ENCODE measurements around the gene GRID1. TPM values are rescaled to one million over a fixed set of nuclear protein-coding genes. Genes with fewer than 3 reads are reported as not detected.

The GRID1 gene
- total and polyA plus RNA-seq, 10 of the 15 experiments (the other 5 are each of a cell fraction or from before 2014, with no cell fraction given): 0.04 to 0.62 (median 0.08) TPM; not detected in 5

DNA sequence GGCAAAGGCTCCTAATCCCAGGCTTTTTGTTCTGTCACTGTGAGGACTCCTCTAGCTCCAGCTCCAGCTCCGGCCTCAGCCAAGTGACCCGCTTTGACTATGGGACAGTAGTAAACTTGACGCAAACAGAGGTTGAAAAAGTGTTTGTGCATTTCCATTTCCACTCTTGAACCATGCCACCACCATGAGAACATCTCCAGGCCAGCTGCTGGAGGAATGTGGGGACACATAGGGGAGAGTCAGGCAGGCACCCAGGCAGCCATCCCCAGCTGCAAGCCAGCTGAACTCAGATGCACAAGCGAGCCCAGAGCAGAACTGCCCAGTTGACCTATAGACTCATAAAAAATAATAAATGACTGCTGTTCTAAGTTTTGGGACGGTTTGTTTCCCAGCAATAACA is 224.7 kb downstream of the GRID1 start:
- intact Hi-C loops (cut with micrococcal nuclease; ENCODE audit: unreplicated experiment) (no loop called here), in situ Hi-C loops (cut with MboI) (no loop called here)
- no peak overlapping the region for H3K4me3 ChIP-seq
- no peak for ATAC-seq
- POLR2A ChIA-PET: no interaction called here
- TF ChIP-seq STAT3 (IDR thresholded peaks at IDR 0.05; ENCODE audit: low read depth, low read length) (no peak), FOXK2 (IDR thresholded peaks at IDR 0.05) (no peak)
- TF ChIP-seq, protein P1, sequence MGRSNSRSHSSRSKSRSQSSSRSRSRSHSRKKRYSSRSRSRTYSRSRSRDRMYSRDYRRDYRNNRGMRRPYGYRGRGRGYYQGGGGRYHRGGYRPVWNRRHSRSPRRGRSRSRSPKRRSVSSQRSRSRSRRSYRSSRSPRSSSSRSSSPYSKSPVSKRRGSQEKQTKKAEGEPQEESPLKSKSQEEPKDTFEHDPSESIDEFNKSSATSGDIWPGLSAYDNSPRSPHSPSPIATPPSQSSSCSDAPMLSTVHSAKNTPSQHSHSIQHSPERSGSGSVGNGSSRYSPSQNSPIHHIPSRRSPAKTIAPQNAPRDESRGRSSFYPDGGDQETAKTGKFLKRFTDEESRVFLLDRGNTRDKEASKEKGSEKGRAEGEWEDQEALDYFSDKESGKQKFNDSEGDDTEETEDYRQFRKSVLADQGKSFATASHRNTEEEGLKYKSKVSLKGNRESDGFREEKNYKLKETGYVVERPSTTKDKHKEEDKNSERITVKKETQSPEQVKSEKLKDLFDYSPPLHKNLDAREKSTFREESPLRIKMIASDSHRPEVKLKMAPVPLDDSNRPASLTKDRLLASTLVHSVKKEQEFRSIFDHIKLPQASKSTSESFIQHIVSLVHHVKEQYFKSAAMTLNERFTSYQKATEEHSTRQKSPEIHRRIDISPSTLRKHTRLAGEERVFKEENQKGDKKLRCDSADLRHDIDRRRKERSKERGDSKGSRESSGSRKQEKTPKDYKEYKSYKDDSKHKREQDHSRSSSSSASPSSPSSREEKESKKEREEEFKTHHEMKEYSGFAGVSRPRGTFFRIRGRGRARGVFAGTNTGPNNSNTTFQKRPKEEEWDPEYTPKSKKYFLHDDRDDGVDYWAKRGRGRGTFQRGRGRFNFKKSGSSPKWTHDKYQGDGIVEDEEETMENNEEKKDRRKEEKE (IDR thresholded peaks at IDR 0.05): no peak
- TF ChIP-seq, protein P2, sequence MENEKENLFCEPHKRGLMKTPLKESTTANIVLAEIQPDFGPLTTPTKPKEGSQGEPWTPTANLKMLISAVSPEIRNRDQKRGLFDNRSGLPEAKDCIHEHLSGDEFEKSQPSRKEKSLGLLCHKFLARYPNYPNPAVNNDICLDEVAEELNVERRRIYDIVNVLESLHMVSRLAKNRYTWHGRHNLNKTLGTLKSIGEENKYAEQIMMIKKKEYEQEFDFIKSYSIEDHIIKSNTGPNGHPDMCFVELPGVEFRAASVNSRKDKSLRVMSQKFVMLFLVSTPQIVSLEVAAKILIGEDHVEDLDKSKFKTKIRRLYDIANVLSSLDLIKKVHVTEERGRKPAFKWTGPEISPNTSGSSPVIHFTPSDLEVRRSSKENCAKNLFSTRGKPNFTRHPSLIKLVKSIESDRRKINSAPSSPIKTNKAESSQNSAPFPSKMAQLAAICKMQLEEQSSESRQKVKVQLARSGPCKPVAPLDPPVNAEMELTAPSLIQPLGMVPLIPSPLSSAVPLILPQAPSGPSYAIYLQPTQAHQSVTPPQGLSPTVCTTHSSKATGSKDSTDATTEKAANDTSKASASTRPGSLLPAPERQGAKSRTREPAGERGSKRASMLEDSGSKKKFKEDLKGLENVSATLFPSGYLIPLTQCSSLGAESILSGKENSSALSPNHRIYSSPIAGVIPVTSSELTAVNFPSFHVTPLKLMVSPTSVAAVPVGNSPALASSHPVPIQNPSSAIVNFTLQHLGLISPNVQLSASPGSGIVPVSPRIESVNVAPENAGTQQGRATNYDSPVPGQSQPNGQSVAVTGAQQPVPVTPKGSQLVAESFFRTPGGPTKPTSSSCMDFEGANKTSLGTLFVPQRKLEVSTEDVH (IDR thresholded peaks at IDR 0.05; ENCODE audit: low read depth, partially characterized antibody): no peak
- SMC1A ChIA-PET (ENCODE audit: uncharacterized antibody, unreplicated experiment): no interaction called here
- no peak overlapping the region for H3K9ac ChIP-seq (ENCODE audit: control insufficient read depth, insufficient read depth, low read length)
- H3K27ac ChIP-seq (ENCODE audit: control insufficient read depth, insufficient read depth): no peak overlapping the region
- no peak overlapping the region for H2AFZ ChIP-seq (ENCODE audit: control insufficient read depth, low read depth, low read length)
- H3K9me3 ChIP-seq (replicated peaks; ENCODE audit: control insufficient read depth, insufficient read depth, low read length): no peaks in the 10 kb centered on the region
- no TSS peak for BruUV-seq (replicated peaks)
- H3K4me1 ChIP-seq (ENCODE audit: control insufficient read depth, insufficient read depth, low read length): no peaks in the 10 kb centered on the region
- DNase-seq (ENCODE audit: low read depth, low spot score): no peak
- RAD21 ChIA-PET (ENCODE audit: unreplicated experiment): no interaction called here
- CTCF ChIA-PET: no interaction called here
- H3K4me2 ChIP-seq (ENCODE audit: control insufficient read depth, insufficient read depth): no peak overlapping the region
- H3K36me3 ChIP-seq (ENCODE audit: control insufficient read depth in 2 of 2, insufficient read depth in 2 of 2, low read length in 1 of 2): no peaks in the 10 kb centered on the region
- FAIRE-seq: no peak
- 13% methylated on average over 5 of the region's 5 CpGs for WGBS (ENCODE audit: insufficient coverage, insufficient replicate concordance, low lambda C conversion rate, missing lambda C conversion rate)
- peaks cover 0 to 2% of the 10 kb centered on the region in 2 experiments; a peak in 1 of 4 replicates for H3K27me3 ChIP-seq (replicated peaks in 1 of 2; ENCODE audit: control insufficient read depth in 2 of 2, insufficient read depth in 2 of 2, low read length in 1 of 2)
- no peaks in the 10 kb centered on the region for H4K20me1 ChIP-seq (ENCODE audit: control insufficient read depth, insufficient read depth)
- H3K79me2 ChIP-seq (ENCODE audit: control insufficient read depth, insufficient read depth, low read length): no peaks in the 10 kb centered on the region
